ENCODE results near the gene NCAM1. TPM values are rescaled to one million over a fixed set of nuclear protein-coding genes. Genes with fewer than 3 reads are reported as not detected.

The NCAM1 gene
- total and polyA plus RNA-seq, 9 donors: 87.0 to 220 (median 114) TPM

DNA sequence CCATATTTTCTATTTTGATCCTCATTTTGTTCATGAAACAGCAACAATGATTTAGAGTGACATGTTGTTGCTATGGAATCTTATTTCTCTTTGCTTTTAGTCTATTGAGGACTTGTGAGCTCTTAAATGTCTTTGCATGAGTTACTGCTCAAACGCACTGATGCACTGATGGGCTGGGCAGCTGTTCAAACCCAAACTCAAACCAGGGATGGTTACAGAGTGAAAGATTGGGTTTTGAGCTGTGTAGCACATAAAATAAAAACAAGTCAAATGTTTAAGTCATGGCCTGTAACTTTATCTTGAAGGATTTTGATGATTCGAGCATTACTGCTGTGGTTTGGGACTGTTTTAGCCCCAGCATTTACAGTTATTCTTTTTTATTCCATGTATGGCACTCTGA is 20.1 kb upstream of the NCAM1 start:
- Histone ChIP-seq H3K27ac (ENCODE audit: low read length) (no peak overlapping the region), H3K4me3 (ENCODE audit: low read length) (no peak overlapping the region), H3K36me3 (ENCODE audit: control insufficient read depth, insufficient read depth, low read length) (no peaks in the 10 kb centered on the region), H3K27me3 (ENCODE audit: control insufficient read depth, insufficient read depth, low read length) (no peaks in the 10 kb centered on the region), H3K4me1 (ENCODE audit: control insufficient read depth, insufficient read depth, low read length) (no peaks in the 10 kb centered on the region), H3K9me3 (replicated peaks; ENCODE audit: control insufficient read depth, low read depth, low read length) (no peaks in the 10 kb centered on the region)
- DNase-seq: no peak
- WGBS (ENCODE audit: insufficient coverage): 0% methylated on average over 1 of the region's 2 CpGs

DNA sequence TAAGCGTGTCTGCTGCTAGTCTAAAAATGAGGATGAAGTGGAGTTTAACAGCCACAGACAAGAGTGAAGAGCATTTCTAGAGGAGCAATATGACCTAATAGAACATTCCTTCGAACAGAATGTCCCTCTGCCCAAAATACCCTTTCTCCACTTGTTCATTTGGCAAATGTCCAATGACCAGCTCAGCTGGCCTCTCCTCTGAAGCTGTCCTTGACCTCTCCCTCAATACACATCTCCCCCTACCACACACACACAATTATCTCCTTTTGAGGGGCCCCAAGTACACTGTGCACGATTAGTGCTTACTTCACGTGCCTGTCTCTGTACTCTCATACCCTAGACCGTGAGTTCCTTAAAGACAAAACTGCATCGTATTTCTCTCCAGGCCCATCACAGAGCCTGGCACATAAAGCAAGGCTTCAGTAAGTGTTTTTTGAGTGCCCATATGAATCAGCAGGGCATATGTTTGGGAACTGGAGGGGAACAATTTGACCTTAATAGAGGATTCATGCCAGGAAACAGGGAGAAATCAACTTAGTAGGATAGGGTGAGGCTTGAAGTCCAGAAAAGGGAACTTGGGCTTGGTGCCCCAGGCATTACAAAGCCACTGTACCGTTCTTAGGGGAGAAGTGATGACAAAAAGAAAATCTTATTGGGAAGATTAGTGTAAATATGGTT is 18.1 kb upstream of the NCAM1 start:
- peak; percentile 45 for DNase-seq
- H3K9me3 ChIP-seq (replicated peaks; ENCODE audit: control insufficient read depth, low read depth, low read length): no peaks in the 10 kb centered on the region
- H3K36me3 ChIP-seq (ENCODE audit: control insufficient read depth, insufficient read depth, low read length): no peaks in the 10 kb centered on the region
- peaks cover 2% of the 10 kb centered on the region for H3K27me3 ChIP-seq (ENCODE audit: control insufficient read depth, insufficient read depth, low read length)
- peak overlapping the region; percentile 53 for H3K27ac ChIP-seq (ENCODE audit: low read length)
- no peak overlapping the region for H3K4me3 ChIP-seq (ENCODE audit: low read length)
- no peaks in the 10 kb centered on the region for H3K4me1 ChIP-seq (ENCODE audit: control insufficient read depth, insufficient read depth, low read length)
- WGBS (ENCODE audit: insufficient coverage): 65% methylated on average over 4 of the region's 7 CpGs

DNA sequence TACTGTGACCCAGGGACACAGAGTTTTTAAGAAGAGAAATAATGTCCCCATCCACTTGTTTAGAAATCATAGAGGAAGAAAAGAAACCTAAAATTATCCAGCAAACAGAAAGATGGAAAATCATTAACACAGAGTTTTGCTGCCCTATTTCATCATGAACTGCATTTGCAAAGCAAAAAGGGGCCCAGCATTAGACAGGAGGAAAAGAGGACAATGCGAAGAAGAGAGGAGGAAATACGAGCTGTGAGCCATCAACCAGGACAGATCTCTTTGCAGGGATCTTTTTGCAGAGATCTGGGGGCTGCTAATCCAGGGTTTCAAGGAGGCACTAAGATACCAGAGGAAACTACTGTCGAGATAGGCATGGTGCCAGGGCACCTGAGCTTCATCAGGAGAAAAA is 14.4 kb upstream of the NCAM1 start:
- WGBS (ENCODE audit: insufficient coverage): 67% methylated on average over 3 of the region's 3 CpGs
- no peak overlapping the region for H3K27ac ChIP-seq (ENCODE audit: low read length)

DNA sequence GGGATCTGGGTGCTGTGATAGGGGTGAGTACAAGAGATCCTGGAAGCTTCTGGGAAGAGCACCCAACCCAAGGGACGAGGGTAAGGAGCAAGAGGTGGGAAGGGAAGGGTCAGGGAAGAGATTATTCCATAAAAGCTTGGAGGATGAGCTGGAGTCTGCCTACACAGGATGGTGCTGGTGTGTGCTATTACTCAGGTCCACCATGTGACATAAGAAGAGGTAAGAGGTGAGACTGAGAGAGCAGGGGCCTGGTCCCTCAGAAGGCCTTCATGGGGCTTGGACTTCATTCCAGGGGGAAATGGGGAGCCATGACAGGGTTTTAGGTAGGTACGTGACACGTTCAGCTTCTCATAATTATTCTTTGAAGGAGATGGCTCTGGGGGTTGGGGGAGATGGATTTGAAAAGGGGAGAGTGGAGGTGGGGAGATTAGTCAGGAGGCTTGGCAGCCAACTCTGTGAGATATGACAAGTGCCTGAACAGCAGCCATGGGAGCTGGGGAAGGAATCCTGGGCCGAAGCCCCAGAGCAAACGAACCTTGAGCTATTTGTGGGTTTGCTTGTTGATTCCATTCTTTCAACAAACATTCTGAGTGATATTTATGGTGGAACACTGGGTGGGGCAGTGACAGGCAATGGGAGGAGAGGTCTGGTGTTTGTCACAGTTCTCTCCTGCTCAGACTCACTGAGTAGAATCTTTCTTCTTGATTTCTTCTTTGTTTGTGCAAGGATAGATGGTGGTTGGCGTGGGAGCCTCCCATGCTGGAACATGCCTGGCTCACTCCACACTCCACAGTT is 11.2 kb upstream of the NCAM1 start:
- H3K4me1 ChIP-seq (ENCODE audit: control insufficient read depth, insufficient read depth, low read length): no peaks in the 10 kb centered on the region
- WGBS (ENCODE audit: insufficient coverage): 72% methylated on average over 3 of the region's 6 CpGs
- H3K36me3 ChIP-seq (ENCODE audit: control insufficient read depth, insufficient read depth, low read length): no peaks in the 10 kb centered on the region
- H3K27ac ChIP-seq (ENCODE audit: low read length): no peak overlapping the region
- DNase-seq: no peak
- H3K4me3 ChIP-seq (ENCODE audit: low read length): no peak overlapping the region
- H3K27me3 ChIP-seq (ENCODE audit: control insufficient read depth, insufficient read depth, low read length): peaks cover 2% of the 10 kb centered on the region
- H3K9me3 ChIP-seq (replicated peaks; ENCODE audit: control insufficient read depth, low read depth, low read length): no peaks in the 10 kb centered on the region

More for the DNA sequence above, 14.4 kb upstream of the NCAM1 start:
- no peak for DNase-seq
- H3K27me3 ChIP-seq (ENCODE audit: control insufficient read depth, insufficient read depth, low read length): peaks cover 2% of the 10 kb centered on the region
- no peak overlapping the region for H3K4me3 ChIP-seq (ENCODE audit: low read length)
- H3K4me1 ChIP-seq (ENCODE audit: control insufficient read depth, insufficient read depth, low read length): no peaks in the 10 kb centered on the region
- H3K36me3 ChIP-seq (ENCODE audit: control insufficient read depth, insufficient read depth, low read length): no peaks in the 10 kb centered on the region
- H3K9me3 ChIP-seq (replicated peaks; ENCODE audit: control insufficient read depth, low read depth, low read length): no peaks in the 10 kb centered on the region

DNA sequence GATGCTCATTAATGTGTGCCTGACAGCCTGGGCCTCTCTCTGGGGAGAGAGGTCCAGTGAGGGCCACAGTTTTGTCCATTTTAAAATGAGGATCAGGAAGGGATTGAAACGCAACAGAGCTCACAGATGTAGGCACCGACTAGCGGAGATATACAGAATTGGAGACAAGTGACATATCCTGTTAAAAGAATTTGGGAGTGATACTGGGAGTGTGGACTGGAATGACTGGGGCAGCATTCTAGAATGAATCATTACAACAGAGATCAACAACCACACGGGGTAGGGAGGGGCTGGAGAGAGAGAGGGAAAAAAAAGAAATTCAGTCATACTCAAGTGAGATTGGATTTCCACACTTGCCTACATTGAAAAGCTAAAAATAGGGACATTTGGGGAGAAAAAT is 2.5 kb upstream of the NCAM1 start:
- H3K4me1 ChIP-seq (ENCODE audit: control insufficient read depth, insufficient read depth, low read length): peaks cover 10% of the 10 kb centered on the region
- no peaks in the 10 kb centered on the region for H3K9me3 ChIP-seq (replicated peaks; ENCODE audit: control insufficient read depth, low read depth, low read length)
- DNase-seq: peak; percentile 12
- no peaks in the 10 kb centered on the region for H3K36me3 ChIP-seq (ENCODE audit: control insufficient read depth, insufficient read depth, low read length)
- no peak overlapping the region for H3K4me3 ChIP-seq (ENCODE audit: low read length)
- H3K27ac ChIP-seq (ENCODE audit: low read length): no peak overlapping the region
- 30% methylated on average over 3 of the region's 4 CpGs for WGBS (ENCODE audit: insufficient coverage)
- peaks cover 39% of the 10 kb centered on the region for H3K27me3 ChIP-seq (ENCODE audit: control insufficient read depth, insufficient read depth, low read length)

DNA sequence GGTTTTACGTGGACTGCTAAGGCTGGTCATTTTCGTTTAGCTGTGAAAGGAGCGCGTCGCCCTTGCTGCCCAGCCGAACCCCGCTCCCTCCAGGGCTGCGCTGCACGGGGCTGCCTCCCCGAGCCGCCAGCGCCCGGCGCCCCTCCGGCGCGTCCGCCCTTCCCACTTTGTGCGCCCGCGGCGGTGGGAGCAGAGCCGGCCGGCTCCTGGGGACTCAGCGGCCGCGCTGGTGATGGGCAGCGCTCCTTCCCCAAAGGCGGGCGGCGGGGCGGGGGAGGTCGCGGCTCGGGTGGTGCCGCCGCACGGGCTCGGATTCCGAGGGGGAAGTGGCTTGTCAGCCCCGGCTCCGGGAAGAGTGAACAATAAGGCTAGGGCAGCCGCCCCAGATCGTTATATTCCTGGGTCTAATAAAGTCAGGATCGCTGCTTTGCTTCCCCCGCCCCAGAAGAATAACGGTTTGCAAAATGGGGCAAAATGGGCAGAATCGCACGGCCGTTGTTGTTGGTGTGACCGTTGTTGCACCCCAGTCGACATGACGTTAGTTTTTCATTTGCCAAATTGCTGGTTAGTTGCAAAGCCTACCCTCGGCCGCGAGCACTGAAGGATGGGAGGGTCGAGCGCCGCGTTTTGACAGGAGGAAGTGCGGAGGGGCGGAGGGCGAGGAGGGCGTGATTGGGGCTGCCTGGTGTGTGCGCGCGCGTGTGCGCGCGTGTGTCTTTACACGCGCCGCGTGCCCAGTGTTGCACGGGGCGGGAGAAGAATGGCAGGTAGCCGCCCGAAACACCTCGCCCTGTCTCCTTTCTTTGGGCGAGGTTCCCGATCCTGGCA is 745 bp downstream of the NCAM1 start:
- Histone ChIP-seq H3K4me3 (ENCODE audit: low read length) (peak overlapping the region; percentile 73), H3K27ac (ENCODE audit: low read length) (peak overlapping the region; percentile 55), H3K9me3 (replicated peaks; ENCODE audit: control insufficient read depth, low read depth, low read length) (no peaks in the 10 kb centered on the region), H3K4me1 (ENCODE audit: control insufficient read depth, insufficient read depth, low read length) (peaks cover 10% of the 10 kb centered on the region), H3K27me3 (ENCODE audit: control insufficient read depth, insufficient read depth, low read length) (peaks cover 39% of the 10 kb centered on the region), H3K36me3 (ENCODE audit: control insufficient read depth, insufficient read depth, low read length) (no peaks in the 10 kb centered on the region)
- DNase-seq: peak; percentile 59
- under 1% methylated on average over 77 of the region's 82 CpGs for WGBS (ENCODE audit: insufficient coverage)

DNA sequence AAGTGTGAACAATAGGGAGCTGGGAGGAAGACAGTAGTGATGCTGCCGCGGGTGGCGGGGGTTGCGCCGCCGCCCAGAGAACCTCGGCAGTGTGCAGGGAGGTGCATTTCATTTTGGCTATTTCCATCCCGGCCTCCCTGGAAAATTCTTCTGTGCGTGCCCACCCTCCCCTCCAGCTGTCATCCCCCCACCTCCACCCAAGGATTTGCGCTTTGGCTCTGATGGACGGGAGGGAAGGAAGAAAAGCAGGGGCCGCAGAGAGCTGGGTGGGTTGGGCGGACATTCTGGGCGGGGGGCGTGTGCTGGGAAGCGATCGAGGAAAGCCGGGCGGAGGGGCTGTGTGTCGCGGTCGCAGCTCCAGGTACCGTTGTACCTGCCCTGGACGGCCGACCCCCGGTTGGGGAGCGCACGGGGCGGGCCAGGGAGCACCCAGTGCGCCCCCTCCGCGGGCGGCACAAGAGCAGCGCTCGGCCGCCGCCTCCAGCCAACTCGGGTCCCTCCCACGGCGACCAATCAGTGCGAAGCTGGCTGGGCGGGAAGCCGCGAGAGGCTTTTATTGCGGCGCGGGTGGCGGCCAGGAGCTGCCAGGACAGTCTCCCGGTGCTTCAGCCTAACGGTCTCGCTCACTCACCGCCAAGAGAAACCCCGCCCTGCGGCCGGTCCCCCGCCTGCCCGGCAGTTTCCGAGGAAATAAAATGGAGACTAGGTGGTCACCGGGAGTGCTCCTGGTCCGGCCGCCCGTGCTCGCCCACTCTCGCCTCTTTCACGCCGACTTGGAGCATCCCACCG is 1.6 kb downstream of the NCAM1 start:
- peak; percentile 81 for DNase-seq
- H3K4me1 ChIP-seq (ENCODE audit: control insufficient read depth, insufficient read depth, low read length): peaks cover 10% of the 10 kb centered on the region
- no peaks in the 10 kb centered on the region for H3K9me3 ChIP-seq (replicated peaks; ENCODE audit: control insufficient read depth, low read depth, low read length)
- H3K4me3 ChIP-seq (ENCODE audit: low read length): peak overlapping the region; percentile 73
- H3K27ac ChIP-seq (ENCODE audit: low read length): peak overlapping the region; percentile 24
- WGBS (ENCODE audit: insufficient coverage): under 1% methylated on average over 63 of the region's 67 CpGs
- peaks cover 37% of the 10 kb centered on the region for H3K27me3 ChIP-seq (ENCODE audit: control insufficient read depth, insufficient read depth, low read length)
- no peaks in the 10 kb centered on the region for H3K36me3 ChIP-seq (ENCODE audit: control insufficient read depth, insufficient read depth, low read length)

DNA sequence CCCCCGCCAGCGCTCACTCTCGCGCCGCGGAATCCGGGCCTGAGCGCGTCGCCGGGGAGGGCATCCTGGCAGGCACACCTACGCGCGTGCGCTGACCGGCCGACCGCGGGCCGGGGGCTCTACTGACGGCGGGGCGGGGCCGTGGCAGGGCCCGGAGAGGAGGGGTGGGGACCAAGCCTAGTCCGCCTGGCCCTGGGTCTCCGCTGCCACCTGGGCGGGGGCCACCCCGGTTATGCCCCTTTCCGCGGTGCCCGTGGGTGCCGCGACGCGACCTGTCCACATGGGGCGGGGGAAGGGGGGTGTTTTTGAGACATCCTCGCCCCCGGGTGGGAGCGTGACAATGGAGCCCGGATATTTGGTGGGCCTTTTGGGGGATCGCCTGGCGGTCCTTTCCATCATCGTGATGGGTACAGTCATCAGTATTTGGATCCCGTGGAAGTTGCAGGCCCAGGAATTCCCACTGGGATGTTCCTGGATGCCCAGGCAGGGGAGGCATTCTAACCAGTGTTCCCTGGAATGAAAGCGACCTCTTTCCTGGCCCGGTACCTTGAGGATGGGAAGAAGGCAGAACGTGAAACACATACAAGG is 2.2 kb downstream of the NCAM1 start:
- Histone ChIP-seq H3K36me3 (ENCODE audit: control insufficient read depth, insufficient read depth, low read length) (no peaks in the 10 kb centered on the region), H3K27ac (ENCODE audit: low read length) (peak overlapping the region; percentile 24), H3K4me1 (ENCODE audit: control insufficient read depth, insufficient read depth, low read length) (peaks cover 10% of the 10 kb centered on the region), H3K4me3 (ENCODE audit: low read length) (peak overlapping the region; percentile 73), H3K9me3 (replicated peaks; ENCODE audit: control insufficient read depth, low read depth, low read length) (no peaks in the 10 kb centered on the region), H3K27me3 (ENCODE audit: control insufficient read depth, insufficient read depth, low read length) (peaks cover 36% of the 10 kb centered on the region)
- 2% methylated on average over 40 of the region's 48 CpGs for WGBS (ENCODE audit: insufficient coverage)
- DNase-seq: peak; percentile 29

DNA sequence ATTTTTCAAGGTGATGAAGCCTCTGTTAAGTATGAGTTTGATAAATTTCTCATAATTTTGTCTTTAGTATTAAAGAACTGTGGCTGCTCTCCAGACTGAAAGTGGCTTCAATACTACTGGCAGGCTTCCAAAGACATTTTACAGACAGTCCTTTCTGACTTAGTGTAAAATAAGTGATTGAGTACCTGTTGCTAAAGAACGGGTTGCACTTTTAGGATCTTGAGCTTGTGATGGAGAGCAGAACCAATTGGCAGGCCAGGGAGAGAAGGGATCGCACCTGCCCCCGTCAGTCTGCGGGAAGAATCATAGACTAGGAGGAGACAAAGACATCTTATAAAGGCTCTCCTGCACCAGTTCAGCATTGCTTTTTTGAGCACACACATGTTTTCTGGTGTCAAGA is 4.4 kb downstream of the NCAM1 start:
- Histone ChIP-seq H3K9me3 (replicated peaks; ENCODE audit: control insufficient read depth, low read depth, low read length) (no peaks in the 10 kb centered on the region), H3K27me3 (ENCODE audit: control insufficient read depth, insufficient read depth, low read length) (peaks cover 32% of the 10 kb centered on the region), H3K4me1 (ENCODE audit: control insufficient read depth, insufficient read depth, low read length) (peaks cover 10% of the 10 kb centered on the region), H3K36me3 (ENCODE audit: control insufficient read depth, insufficient read depth, low read length) (no peaks in the 10 kb centered on the region), H3K4me3 (ENCODE audit: low read length) (no peak overlapping the region), H3K27ac (ENCODE audit: low read length) (no peak overlapping the region)
- DNase-seq: peak; percentile 64
- no CpG with 5 or more reads among the region's 4 CpGs for WGBS (ENCODE audit: insufficient coverage)
